ENCODE results near the gene LONP2.
"Not testable (repeated sequence)": the region's sequence is repeated elsewhere in the genome, so short reads cannot be mapped to it uniquely, and the experiment has no call there.

The LONP2 gene

GRCh38 chr16:48235556-48236136 lies 8.5 kb upstream of the LONP2 start:
- no peak for DNase-seq (ENCODE audit: low read depth in 1 of 2, low spot score in 1 of 2)

- DNase-seq (ENCODE audit: low read depth in 1 of 2, low spot score in 1 of 2): no peak
These were observed 7.8 kb upstream of the LONP2 start for GRCh38 chr16:48236286-48236685.

GRCh38 chr16:48240147-48240546 lies 4.0 kb upstream of the LONP2 start:
- DNase-seq (ENCODE audit: low read depth in 1 of 2, low spot score in 1 of 2): not testable (repeated sequence)

- DNase-seq (ENCODE audit: low read depth in 1 of 2, low spot score in 1 of 2): no peak
These were observed 729 bp downstream of the LONP2 start for GRCh38 chr16:48244863-48245195.

GRCh38 chr16:48246066-48246465 lies 2.0 kb downstream of the LONP2 start:
- no peak for DNase-seq (ENCODE audit: low read depth in 1 of 2, low spot score in 1 of 2)

- DNase-seq (ENCODE audit: low read depth in 1 of 2, low spot score in 1 of 2): no peak
These were observed 3.2 kb downstream of the LONP2 start, which contains the start of gene ABCC11 for GRCh38 chr16:48247311-48247710. Gene ABCC11, minus strand, starts transcription at chr16:48247539. Its CDS starts 15,618 bp downstream, at chr16:48231921.

GRCh38 chr16:48250520-48251278 lies 6.6 kb downstream of the LONP2 start:
- no peak for DNase-seq (ENCODE audit: low read depth in 1 of 2, low spot score in 1 of 2)

GRCh38 chr16:48252013-48252412 lies 7.9 kb downstream of the LONP2 start:
- no peak for DNase-seq (ENCODE audit: low read depth in 1 of 2, low spot score in 1 of 2)

GRCh38 chr16:48256579-48257177 lies 12.6 kb downstream of the LONP2 start:
- no peak for DNase-seq (ENCODE audit: low read depth in 1 of 2, low spot score in 1 of 2)

GRCh38 chr16:48261569-48261968 lies 17.5 kb downstream of the LONP2 start:
- DNase-seq (ENCODE audit: low read depth in 1 of 2, low spot score in 1 of 2): no peak

GRCh38 chr16:48262631-48263030 lies 18.5 kb downstream of the LONP2 start:
- no peak for DNase-seq (ENCODE audit: low read depth in 1 of 2, low spot score in 1 of 2)

GRCh38 chr16:48269011-48269410 lies 24.9 kb downstream of the LONP2 start:
- DNase-seq (ENCODE audit: low read depth in 1 of 2, low spot score in 1 of 2): no peak

- DNase-seq (ENCODE audit: low read depth in 1 of 2, low spot score in 1 of 2): no peak
These were observed 27.6 kb downstream of the LONP2 start for GRCh38 chr16:48271728-48272127.

- DNase-seq (ENCODE audit: low read depth in 1 of 2, low spot score in 1 of 2): no peak
These were observed 28.8 kb downstream of the LONP2 start for GRCh38 chr16:48272837-48273421.

GRCh38 chr16:48274476-48274875 lies 30.4 kb downstream of the LONP2 start:
- no peak for DNase-seq (ENCODE audit: low read depth in 1 of 2, low spot score in 1 of 2)

GRCh38 chr16:48276102-48276501 lies 32.0 kb downstream of the LONP2 start:
- DNase-seq (ENCODE audit: low read depth in 1 of 2, low spot score in 1 of 2): no peak

GRCh38 chr16:48277158-48277557 lies 33.1 kb downstream of the LONP2 start:
- DNase-seq (ENCODE audit: low read depth in 1 of 2, low spot score in 1 of 2): no peak

GRCh38 chr16:48279199-48279598 lies 35.1 kb downstream of the LONP2 start:
- no peak for DNase-seq (ENCODE audit: low read depth in 1 of 2, low spot score in 1 of 2)

GRCh38 chr16:48280546-48280945 lies 36.4 kb downstream of the LONP2 start:
- no peak for DNase-seq (ENCODE audit: low read depth in 1 of 2, low spot score in 1 of 2)

- DNase-seq (ENCODE audit: low read depth in 1 of 2, low spot score in 1 of 2): no peak
These were observed 38.6 kb downstream of the LONP2 start for GRCh38 chr16:48282636-48283263.

GRCh38 chr16:48284772-48285409 lies 40.8 kb downstream of the LONP2 start:
- DNase-seq (ENCODE audit: low read depth in 1 of 2, low spot score in 1 of 2): no peak

Data from activated T-helper 1 cell treated with anti-CD3 and anti-CD28 coated beads, Interleukin-2, amount 50 U/mL, for 16 hours (primary cell).